AG08395 (cell line): ENCODE measurements around the gene SLC39A11.
"Not testable (repeated sequence)": the region's sequence is repeated elsewhere in the genome, so short reads cannot be mapped to it uniquely, and the experiment has no call there.

Experiments used
- DNase-seq: peaks from one replicate; pipeline ENCODE4 v3.0.0; 2012; ENCODE audit warnings: mixed read lengths, low spot score

The SLC39A11 gene

GRCh38 chr17:72786209-72786608 is 306.3 kb downstream of the SLC39A11 start:
- no peak for DNase-seq

DNA sequence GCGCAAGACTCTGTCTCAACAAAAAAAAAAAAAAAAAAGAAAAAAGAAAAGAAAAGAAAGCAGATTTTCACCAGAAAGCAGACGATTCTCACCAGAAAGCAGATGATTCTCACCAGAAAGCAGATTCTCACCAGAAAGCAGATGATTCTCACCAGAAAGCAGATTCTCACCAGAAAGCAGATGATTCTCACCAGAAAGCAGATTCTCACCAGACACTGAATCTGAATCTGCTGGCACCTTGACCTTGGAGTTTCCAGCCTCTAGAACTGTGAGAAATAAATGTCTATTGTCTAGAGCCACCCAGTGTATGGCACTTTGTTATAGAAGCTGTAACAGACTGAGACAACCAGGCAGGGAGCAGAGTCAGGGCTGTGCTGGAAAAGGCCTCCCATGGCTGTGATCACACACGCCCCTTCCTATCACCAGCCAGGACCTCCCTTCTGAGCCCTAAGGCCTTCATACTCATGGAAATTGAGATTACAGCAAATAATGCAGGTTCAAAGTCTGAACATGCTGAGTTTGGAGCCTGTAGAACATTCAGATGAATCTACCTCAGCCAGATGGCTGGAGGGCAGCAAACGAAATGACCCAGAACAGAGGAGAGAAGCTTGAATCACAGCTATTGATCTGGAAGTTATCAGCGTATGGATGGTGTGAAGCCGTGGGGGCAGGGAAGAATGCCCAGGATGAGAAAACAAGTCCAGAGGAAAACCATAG is 309.3 kb downstream of the SLC39A11 start:
- no peak for DNase-seq

GRCh38 chr17:72782437-72782836 is 310.1 kb downstream of the SLC39A11 start:
- DNase-seq, result not testable (repeated sequence)

GRCh38 chr17:72778169-72779151 is 314.0 kb downstream of the SLC39A11 start:
- DNase-seq, result no peak

DNA sequence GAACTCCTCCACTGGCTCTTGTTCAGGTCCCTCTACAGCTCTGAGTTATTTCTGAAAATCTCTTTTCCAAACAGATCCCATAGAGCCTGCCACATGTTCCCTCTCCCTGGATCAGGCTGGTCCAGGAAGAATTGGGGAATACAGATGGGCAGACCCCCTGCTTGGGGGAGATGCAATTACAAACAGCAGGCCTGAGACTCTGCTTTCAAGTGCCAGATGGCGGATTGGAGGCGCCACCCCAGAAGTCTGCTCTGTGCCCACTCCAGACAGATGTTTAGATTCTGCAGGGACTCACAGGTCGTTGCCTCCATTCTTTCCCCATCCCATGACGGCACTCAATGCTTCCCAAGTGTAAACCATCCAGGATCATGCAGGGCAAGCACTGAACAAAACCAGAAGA is 316.6 kb downstream of the SLC39A11 start:
- no peak for DNase-seq

GRCh38 chr17:72775237-72775636 is 317.3 kb downstream of the SLC39A11 start:
- DNase-seq, result no peak

DNA sequence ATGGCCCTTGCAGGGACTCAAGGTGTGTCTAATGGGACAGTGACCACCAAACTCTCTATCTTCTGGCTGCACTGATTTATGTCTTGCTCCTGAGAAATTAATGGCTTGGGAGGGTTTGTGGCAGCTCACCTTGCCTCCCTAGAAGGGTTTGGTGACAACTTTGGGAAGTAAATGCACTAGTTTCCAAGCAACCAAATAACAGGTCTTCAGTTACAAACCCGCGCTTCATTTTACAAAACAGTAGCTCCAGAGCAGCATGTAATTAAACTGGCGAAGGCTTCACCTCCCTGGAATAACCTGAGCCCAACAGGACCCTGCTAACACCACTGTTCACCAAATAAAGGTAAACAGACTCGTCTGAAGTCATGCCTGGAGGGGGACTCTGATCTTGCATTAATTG is 318.3 kb downstream of the SLC39A11 start:
- no peak for DNase-seq

DNA sequence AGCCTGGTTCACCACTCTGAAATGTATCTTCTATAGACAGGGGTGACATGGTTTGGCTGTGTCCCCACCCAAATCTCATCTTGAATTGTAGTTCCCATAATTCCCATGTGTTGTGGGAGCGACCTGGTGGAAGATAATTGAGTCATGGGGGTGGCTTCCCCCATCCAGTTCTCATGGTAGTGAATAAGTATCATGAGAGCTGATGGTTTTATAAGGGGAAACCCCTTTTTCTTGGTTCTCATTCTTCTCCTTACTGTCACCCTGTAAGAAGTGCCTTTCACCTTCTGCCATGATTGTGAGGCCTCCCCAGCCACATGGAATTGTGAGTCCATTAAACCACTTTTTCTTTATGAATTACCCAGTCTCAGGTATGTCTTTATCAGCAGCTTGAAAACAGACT is 319.3 kb downstream of the SLC39A11 start:
- DNase-seq, result not testable (repeated sequence)

GRCh38 chr17:72772331-72772821 is 320.1 kb downstream of the SLC39A11 start:
- DNase-seq, result no peak

- DNase-seq, result no peak
Measured at GRCh38 chr17:72771734-72772133, 320.8 kb downstream of the SLC39A11 start.

- DNase-seq, result no peak
Measured at GRCh38 chr17:72766761-72767356, 325.6 kb downstream of the SLC39A11 start.

GRCh38 chr17:72765368-72766153 is 326.9 kb downstream of the SLC39A11 start:
- no peak for DNase-seq

DNA sequence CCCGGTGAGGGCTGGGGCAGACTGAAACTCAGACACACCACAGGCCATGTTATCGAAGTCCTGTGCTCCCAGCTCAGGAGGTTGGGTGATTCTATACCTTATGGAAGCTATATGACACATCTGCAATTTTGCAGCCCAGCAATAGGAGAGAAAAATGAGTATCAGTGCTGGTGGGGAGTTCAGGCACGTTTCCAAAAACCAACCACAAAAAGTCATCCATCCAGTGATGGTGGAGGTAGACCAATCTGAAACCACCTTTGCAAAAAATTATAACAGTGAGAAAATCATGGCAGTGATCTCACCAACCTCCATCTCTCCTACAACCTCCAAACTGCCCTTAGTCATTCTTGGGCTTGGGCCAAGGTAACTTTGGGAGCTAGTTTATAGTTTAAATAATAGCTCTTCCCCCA is 327.9 kb downstream of the SLC39A11 start:
- peak; percentile 21 for DNase-seq

GRCh38 chr17:72763981-72764380 is 328.5 kb downstream of the SLC39A11 start:
- no peak for DNase-seq

GRCh38 chr17:72761893-72762575 is 330.5 kb downstream of the SLC39A11 start:
- DNase-seq, result not testable (repeated sequence)

- no peak for DNase-seq
Measured at GRCh38 chr17:72761431-72761830, 331.1 kb downstream of the SLC39A11 start.

DNA sequence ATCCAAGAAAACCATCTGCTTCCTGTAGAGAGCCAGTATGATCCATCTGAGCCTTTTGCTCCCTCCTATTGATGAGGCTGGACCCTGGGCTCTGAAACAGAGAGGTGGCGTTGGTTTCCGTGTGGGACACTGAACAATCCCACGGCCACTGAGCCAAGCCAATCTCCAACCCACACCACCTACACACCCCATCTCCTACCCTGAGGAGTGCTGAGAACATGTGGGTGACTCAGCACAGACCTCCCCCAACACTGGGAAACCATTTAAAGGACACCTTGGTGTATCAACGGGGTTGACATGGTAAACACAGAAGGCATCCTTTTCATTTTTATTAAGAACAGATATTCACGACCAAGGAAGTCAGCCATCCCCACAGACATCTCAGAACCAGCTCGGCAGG is 332.1 kb downstream of the SLC39A11 start:
- DNase-seq, result no peak

- no peak for DNase-seq
Measured at GRCh38 chr17:72759301-72759700, 333.2 kb downstream of the SLC39A11 start.

- no peak for DNase-seq
Measured at GRCh38 chr17:72756256-72756655, 336.2 kb downstream of the SLC39A11 start.

DNA sequence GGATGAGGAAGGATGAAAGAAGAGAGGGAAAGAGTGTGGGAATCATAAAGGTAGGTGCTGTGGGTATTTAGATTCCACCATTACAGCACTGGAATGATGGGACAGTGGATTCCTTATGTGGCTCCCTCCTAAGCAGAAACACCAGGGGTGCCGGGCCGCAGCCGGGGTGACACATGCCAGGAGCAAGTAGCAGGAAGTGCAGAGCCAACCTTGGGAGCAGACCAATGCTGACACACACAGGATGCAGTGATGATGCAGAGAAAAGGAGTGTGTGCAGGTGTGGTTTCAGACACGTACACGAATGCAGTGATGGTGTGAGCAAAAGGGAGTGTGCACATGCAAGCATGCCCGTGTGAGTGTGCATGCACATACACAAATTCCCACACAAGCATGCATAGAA is 338.0 kb downstream of the SLC39A11 start:
- DNase-seq, result no peak

DNA sequence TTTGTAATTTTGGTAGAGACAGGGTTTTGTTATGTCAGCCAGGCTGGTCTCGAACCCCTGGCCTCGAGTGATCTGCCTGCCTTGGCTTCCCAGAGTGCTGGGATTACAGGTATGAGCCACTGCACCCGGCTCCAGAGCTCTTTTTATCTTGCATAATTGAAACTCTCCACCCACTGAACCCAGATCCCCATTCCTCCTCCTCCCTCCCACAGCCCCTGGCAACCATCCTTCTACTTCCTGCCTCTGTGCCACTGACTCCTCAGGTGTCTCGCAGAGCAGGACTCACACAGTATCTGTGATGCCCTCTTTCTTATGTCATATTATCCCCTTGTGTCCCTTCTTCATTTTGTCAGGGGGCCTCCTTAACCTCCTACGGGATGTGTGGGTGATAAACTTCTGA is 340.7 kb downstream of the SLC39A11 start:
- no peak for DNase-seq
